GM21526 (cell line): ENCODE measurements around the gene NMNAT1.
"Not testable (repeated sequence)": the region's sequence is repeated elsewhere in the genome, so short reads cannot be mapped to it uniquely, and the experiment has no call there.

ENCODE experiments used
- ATAC-seq: cut with Tn5 transposase; IDR thresholded peaks from one replicate; pipeline ENCODE4 v1.9.1; 2021; ENCODE audit warnings: moderate library complexity; ENCODE audit not compliant: unreplicated experiment, low FRiP score

The NMNAT1 gene

GRCh38 chr1:9942939-9943788 lies at the start of gene NMNAT1, which contains the start of gene LZIC:
NMNAT1 (plus strand) TSS chr1:9943475; CDS start chr1:9972074, 28,599 bp downstream.
LZIC (minus strand) TSS chr1:9943391; CDS start chr1:9936619, 6,772 bp downstream.
- ATAC-seq = peak; percentile 86

- ATAC-seq = no peak
Observed at GRCh38 chr1:9894115-9894514, 49.2 kb upstream of the NMNAT1 start.

GRCh38 chr1:9900142-9901043 lies 42.9 kb upstream of the NMNAT1 start:
- no peak for ATAC-seq

GRCh38 chr1:9901148-9902059 lies 41.9 kb upstream of the NMNAT1 start:
- ATAC-seq = no peak

- no peak for ATAC-seq
Observed at GRCh38 chr1:9902060-9902452, 41.2 kb upstream of the NMNAT1 start.

- ATAC-seq = no peak
Observed at GRCh38 chr1:9903801-9904527, 39.3 kb upstream of the NMNAT1 start.

GRCh38 chr1:9904596-9904995 lies 38.7 kb upstream of the NMNAT1 start:
- ATAC-seq = no peak

GRCh38 chr1:9905010-9905409 lies 38.3 kb upstream of the NMNAT1 start:
- no peak for ATAC-seq

- no peak for ATAC-seq
Observed at GRCh38 chr1:9906466-9906865, 36.8 kb upstream of the NMNAT1 start.

- ATAC-seq = no peak
Observed at GRCh38 chr1:9907441-9907840, 35.8 kb upstream of the NMNAT1 start.

GRCh38 chr1:9908871-9909233 lies 34.4 kb upstream of the NMNAT1 start:
- no peak for ATAC-seq

GRCh38 chr1:9909234-9910046 lies 33.8 kb upstream of the NMNAT1 start:
- peak; percentile 13 for ATAC-seq

- peak; percentile 67 for ATAC-seq
Observed at GRCh38 chr1:9910076-9910422, 33.2 kb upstream of the NMNAT1 start, which contains the start of gene CTNNBIP1. CTNNBIP1 (minus strand) TSS chr1:9910269; CDS start chr1:9872064, 38,205 bp downstream.

- peak; percentile 91 for ATAC-seq
Observed at GRCh38 chr1:9910423-9911178, 32.7 kb upstream of the NMNAT1 start.

GRCh38 chr1:9912264-9912936 lies 30.9 kb upstream of the NMNAT1 start:
- ATAC-seq = no peak

- no peak for ATAC-seq
Observed at GRCh38 chr1:9914610-9914937, 28.7 kb upstream of the NMNAT1 start.

- ATAC-seq = no peak
Observed at GRCh38 chr1:9916452-9916851, 26.8 kb upstream of the NMNAT1 start.

- not testable (repeated sequence) for ATAC-seq
Observed at GRCh38 chr1:9917495-9917894, 25.8 kb upstream of the NMNAT1 start.
